ENCODE data around the gene GBGT1. TPM values are rescaled to one million over a fixed set of nuclear protein-coding genes. Genes with fewer than 3 reads are reported as not detected.
A peak's percentile ranks its signal among the peaks of the same experiment; 100 is the strongest.

Gene GBGT1
- total RNA-seq, 3 donors from 2014 or later: 14.8 to 21.3 (median 15.0) TPM

- H3K4me1 ChIP-seq: peaks cover 30 to 38% of the 10 kb centered on the region in 2 donors
- no peaks in the 10 kb centered on the region for H3K9me3 ChIP-seq
- no peak for DNase-seq (ENCODE audit: low spot score in 2 of 2)
- H3K36me3 ChIP-seq: no peaks in the 10 kb centered on the region
- H3K27me3 ChIP-seq: no peaks in the 10 kb centered on the region
- intact Hi-C loops (cut with DNase I; ENCODE audit: low total_unique reads): no loop called here
- H3K27ac ChIP-seq: peak overlapping the region; percentile 94 to 98
- TF ChIP-seq POLR2A (IDR thresholded peaks at IDR 0.05) (no peak), CTCF (IDR thresholded peaks at IDR 0.05) (no peak)
- H3K4me3 ChIP-seq: no peak overlapping the region
These were observed 41.1 kb downstream of the GBGT1 start for GRCh38 chr9:133122605-133122934.

- intact Hi-C loops (cut with DNase I; ENCODE audit: low total_unique reads): no loop called here
- Histone ChIP-seq H3K4me1 (peaks cover 32 to 33% of the 10 kb centered on the region in 2 donors), H3K9me3 (no peaks in the 10 kb centered on the region), H3K27ac (peak overlapping the region; percentile 94 to 98), H3K27me3 (no peaks in the 10 kb centered on the region), H3K36me3 (no peaks in the 10 kb centered on the region), H3K4me3 (peak overlapping the region in 1 of 3 donors; percentile 97)
- no peak for DNase-seq (ENCODE audit: low spot score in 2 of 2)
- TF ChIP-seq CTCF (IDR thresholded peaks at IDR 0.05) (no peak), POLR2A (IDR thresholded peaks at IDR 0.05) (no peak), POLR2AphosphoS5 (IDR thresholded peaks at IDR 0.05) (no peak)
These were observed 41.7 kb downstream of the GBGT1 start for GRCh38 chr9:133121915-133122550.

- peak; percentile 87 to 88 for DNase-seq (ENCODE audit: low spot score in 2 of 2)
- TF ChIP-seq POLR2AphosphoS5 (IDR thresholded peaks at IDR 0.05) (peak; percentile 15 to 57 (median 34)), POLR2A (IDR thresholded peaks at IDR 0.05) (no peak), CTCF (IDR thresholded peaks at IDR 0.05) (no peak)
- H3K36me3 ChIP-seq: no peaks in the 10 kb centered on the region
- peaks cover 32 to 37% of the 10 kb centered on the region in 2 donors for H3K4me1 ChIP-seq
- peak within 1 kb of the TSS; percentile 94 to 98 for H3K27ac ChIP-seq
- no peaks in the 10 kb centered on the region for H3K27me3 ChIP-seq
- peak within 1 kb of the TSS; percentile 83 to 97 (median 88) for H3K4me3 ChIP-seq
- no peaks in the 10 kb centered on the region for H3K9me3 ChIP-seq
- intact Hi-C loops (cut with DNase I; ENCODE audit: low total_unique reads): no loop called here
These were observed 42.4 kb downstream of the GBGT1 start, which contains the start of gene RALGDS for GRCh38 chr9:133121198-133121914. Gene RALGDS, minus strand, starts transcription at chr9:133121240. Its CDS starts 86 bp downstream, at chr9:133121154.

GRCh38 chr9:133120501-133121197 is 43.1 kb downstream of the GBGT1 start:
- H3K36me3 ChIP-seq: no peaks in the 10 kb centered on the region
- H3K27me3 ChIP-seq: no peaks in the 10 kb centered on the region
- peaks cover 34 to 35% of the 10 kb centered on the region in 2 donors for H3K4me1 ChIP-seq
- peak overlapping the region; percentile 83 to 97 (median 88) for H3K4me3 ChIP-seq
- H3K27ac ChIP-seq: peak overlapping the region; percentile 94 to 98
- intact Hi-C loops (cut with DNase I; ENCODE audit: low total_unique reads): no loop called here
- no peak for DNase-seq (ENCODE audit: low spot score in 2 of 2)
- TF ChIP-seq POLR2A (IDR thresholded peaks at IDR 0.05): no peak
- TF ChIP-seq POLR2AphosphoS5 (IDR thresholded peaks at IDR 0.05): peak in 1 of 3 donors; percentile 7
- no peak for TF ChIP-seq CTCF (IDR thresholded peaks at IDR 0.05)
- no peaks in the 10 kb centered on the region for H3K9me3 ChIP-seq

Data from breast epithelium (tissue), 4 donors.